Endothelial cell of umbilical vein (primary cell): ENCODE results near the gene HDAC7. TPM values are rescaled to one million over a fixed set of nuclear protein-coding genes. Genes with fewer than 3 reads are reported as not detected.

ENCODE experiments used
- BruUV-seq: library from RNA; stranded (reverse); fragments of 400-500 nt; replicated peaks from 2 replicates; lab custom pipeline; 2021; lab: Mats Ljungman, UMichigan
- CTCF ChIA-PET: fragments of 300-600, 350-600 bp; sonication (Branson Sonifier 250); formaldehyde crosslinking; loops from one replicate; lab custom pipeline; 2021; ENCODE audit warnings: antibody characterized with exemption, inconsistent platforms; lab: Charles Lee
- POLR2A ChIA-PET: fragments of 300-600, 350-600 bp; sonication (Branson Sonifier 250); formaldehyde crosslinking; loops from one replicate; lab custom pipeline; 2021; ENCODE audit warnings: antibody characterized with exemption, inconsistent platforms; lab: Charles Lee
- DNase-seq: peaks from one replicate; pipeline ENCODE4 v3.0.0-alpha.2; 2011; ENCODE audit warnings: low read depth, low spot score
- FAIRE-seq: peaks from 2 replicates; lab custom pipeline; 2011; peaks lifted over from hg19 to GRCh38; lab: Jason Lieb, UNC
- H2AFZ ChIP-seq: 2 replicates; pipeline ENCODE4 v1.6.0; 2012; ENCODE audit warnings: low read depth, low read length, control low read depth, inconsistent platforms
- H3K27ac ChIP-seq: 2 replicates; pipeline ENCODE4 v1.5.1; 2011; ENCODE audit warnings: low read depth, mild to moderate bottlenecking, control low read depth, low read length, moderate library complexity; ENCODE audit not compliant: insufficient read depth
- H3K27me3 ChIP-seq, 2 experiments: 2 replicates each; pipeline versions ENCODE4 v1.6.0 to v1.6.1; 2011; ENCODE audit warnings: low read length in 2 of 2, mixed read lengths in 1 of 2; ENCODE audit not compliant: control insufficient read depth in 2 of 2, insufficient read depth in 2 of 2
- H3K36me3 ChIP-seq, 2 experiments: 2 replicates in 1 of 2; 3 replicates in 1 of 2; pipeline ENCODE4 v1.5.1; 2011; ENCODE audit warnings: low read length in 2 of 2, mild to moderate bottlenecking in 1 of 2, moderate library complexity in 1 of 2; ENCODE audit not compliant: control insufficient read depth in 2 of 2, insufficient read depth in 2 of 2; ENCODE audit errors: extremely low read depth in 1 of 2
- H3K4me1 ChIP-seq: 3 replicates; pipeline ENCODE4 v1.5.1; 2011; ENCODE audit warnings: mild to moderate bottlenecking, low read length; ENCODE audit not compliant: control insufficient read depth, insufficient read depth; ENCODE audit errors: extremely low read depth
- H3K4me2 ChIP-seq: 2 replicates; pipeline ENCODE4 v1.6.1; 2011; ENCODE audit warnings: low read length, control low read depth, mixed read lengths; ENCODE audit not compliant: insufficient read depth
- H3K4me3 ChIP-seq, 3 experiments: fragments of 200-600 bp in 1 of 3; sonication (generic), shearing (Covaris generic) in 1 of 3; replicated peaks in 1 of 3; 2 replicates each; pipeline ENCODE4 v1.5.1; 2011 to 2016; ENCODE audit warnings: control low read depth in 3 of 3, low read length in 3 of 3, mild to moderate bottlenecking in 2 of 3, inconsistent platforms in 1 of 3, low read depth in 1 of 3, moderate library complexity in 1 of 3; ENCODE audit not compliant: insufficient read depth in 1 of 3
- H3K79me2 ChIP-seq: 2 replicates; pipeline ENCODE4 v1.6.0; 2012; ENCODE audit warnings: low read length, inconsistent platforms; ENCODE audit not compliant: control insufficient read depth, insufficient read depth
- H3K9ac ChIP-seq: replicated peaks from 2 replicates; pipeline ENCODE3; 2011; ENCODE audit warnings: low read length, control low read depth; ENCODE audit not compliant: insufficient read depth; ENCODE audit errors: extremely low read depth
- H3K9me1 ChIP-seq: replicated peaks from 3 replicates; pipeline ENCODE4 v1.6.0; 2011; ENCODE audit warnings: mild to moderate bottlenecking, low read length; ENCODE audit not compliant: control insufficient read depth, insufficient read depth; ENCODE audit errors: extremely low read depth
- H3K9me3 ChIP-seq: replicated peaks from 2 replicates; pipeline ENCODE4 v1.5.1; 2012; ENCODE audit warnings: low read length, inconsistent platforms; ENCODE audit not compliant: control insufficient read depth, insufficient read depth
- H4K20me1 ChIP-seq: replicated peaks from 2 replicates; pipeline ENCODE3; 2011; ENCODE audit warnings: mild to moderate bottlenecking, low read length; ENCODE audit not compliant: control insufficient read depth, insufficient read depth; ENCODE audit errors: extremely low read depth
- EZH2 ChIP-seq: IDR thresholded peaks from 2 replicates; pipeline ENCODE4 v1.6.1; 2012; ENCODE audit warnings: borderline replicate concordance, low read depth, mild to moderate bottlenecking, moderate library complexity, low read length, inconsistent platforms; ENCODE audit not compliant: severe bottlenecking
- FOS ChIP-seq: IDR thresholded peaks from 2 replicates; pipeline ENCODE4 v1.6.1; 2011; ENCODE audit warnings: mild to moderate bottlenecking, low read length, moderate library complexity, borderline replicate concordance; ENCODE audit not compliant: insufficient read depth
- GATA2 ChIP-seq: IDR thresholded peaks from 2 replicates; pipeline ENCODE4 v1.7.0; 2011; ENCODE audit warnings: low read depth, mild to moderate bottlenecking, moderate library complexity, mixed read lengths, low read length; ENCODE audit not compliant: insufficient read length, insufficient read depth
- JUN ChIP-seq: IDR thresholded peaks from 2 replicates; pipeline ENCODE4 v1.6.1; 2011; ENCODE audit warnings: borderline replicate concordance, low read depth; ENCODE audit not compliant: insufficient read length, insufficient read depth
- MYC ChIP-seq: IDR thresholded peaks from one replicate; pipeline ENCODE4 v1.6.1; 2011; ENCODE audit warnings: mild to moderate bottlenecking, low read depth, low read length
- POLR2A ChIP-seq: IDR thresholded peaks from 2 replicates; pipeline ENCODE4 v1.6.1; 2012; ENCODE audit warnings: low read depth, mild to moderate bottlenecking, control low read depth, low read length
- POLR2AphosphoS5 ChIP-seq: IDR thresholded peaks from 2 replicates; pipeline ENCODE4 v1.6.1; 2012; ENCODE audit warnings: low read depth, mild to moderate bottlenecking, control low read depth, low read length, moderate library complexity; ENCODE audit not compliant: insufficient read depth
- dilution Hi-C: fragments of 300-500 bp; cut with MboI; formaldehyde crosslinking; loops from one replicate; pipeline ENCODE4 v1.15.0; 2019; ENCODE audit warnings: low sequenced_read_pairs; ENCODE audit not compliant: extremely low pct_ligation_motif_present
- intact Hi-C: fragments of 100-400 bp; cut with micrococcal nuclease; formaldehyde crosslinking; loops from one replicate; pipeline ENCODE4 v1.10.0; 2022
- polyA plus RNA-seq, 4 experiments: library from polyadenylated mRNA; depleted of rRNA in 3 of 4; stranded (reverse) in 3 of 4; unstranded in 1 of 4; fragments of >200 nt; gene quantifications; 2 replicates each; pipeline versions ENCODE4 v1.2.1 to v1.2.3, GENCODE V29; 2011 to 2012; ENCODE audit warnings: missing spikeins in 1 of 4
- total RNA-seq: library from RNA; stranded (reverse); gene quantifications from 2 replicates; pipeline ENCODE4 v1.2.3, GENCODE V29; 2021
- TF ChIP-seq, protein P1 (sequence below), 2 donors: IDR thresholded peaks; 1 replicate in 1 of 2; 2 replicates in 1 of 2; pipeline ENCODE4 v1.5.1; 2011; ENCODE audit warnings: low read length in 2 of 2, mild to moderate bottlenecking in 2 of 2, moderate library complexity in 2 of 2, control low read depth in 1 of 2, inconsistent platforms in 1 of 2, low read depth in 1 of 2; ENCODE audit not compliant: insufficient read depth in 1 of 2; ENCODE audit errors: extremely low read depth in 1 of 2
- TF ChIP-seq, protein P2 (sequence below): IDR thresholded peaks from 2 replicates; pipeline ENCODE4 v1.6.1; 2011; ENCODE audit not compliant: insufficient read depth, insufficient read length

HDAC7 gene
- total and polyA plus RNA-seq, 2 donors (not counting 3 experiments of a cell fraction or from before 2014, with no cell fraction given), result 119 to 249 TPM

DNA sequence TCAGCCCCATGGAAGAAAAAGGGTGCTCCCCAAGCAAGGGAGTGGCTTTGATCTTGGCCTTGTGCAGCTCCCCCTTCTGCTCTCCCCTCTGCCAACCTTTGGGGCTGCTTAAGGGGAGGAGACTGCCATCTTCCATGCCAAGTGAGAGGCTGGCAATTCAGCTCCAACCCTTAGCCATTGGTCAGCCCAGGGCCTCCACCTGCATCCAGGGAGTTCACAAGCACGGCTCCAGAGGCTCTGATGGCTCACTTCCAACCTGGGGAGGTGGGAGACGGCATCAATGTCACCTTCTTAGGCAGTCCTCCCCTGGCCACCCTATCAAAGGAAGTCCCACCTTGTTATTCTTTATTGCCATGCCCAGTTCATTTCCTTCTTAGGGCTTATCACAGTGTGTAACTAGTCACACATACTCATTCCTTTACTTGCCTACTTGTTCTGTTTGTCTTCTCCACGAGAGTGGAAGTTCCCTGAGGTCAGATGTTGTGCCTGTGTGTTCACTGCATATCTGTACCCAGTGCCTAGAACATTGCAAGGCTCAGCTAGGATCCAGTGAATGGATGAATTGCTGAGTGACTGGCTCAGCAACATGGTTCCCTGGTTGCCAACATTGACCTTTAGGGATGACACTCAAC is 5.0 kb downstream of the HDAC7 start:
- no peak for FAIRE-seq
- dilution Hi-C loops (no loop called here), intact Hi-C loops (loop anchor here (5.0 kb wide), 2 partner anchors 32 to 1442 kb away; partner anchors contain the start of gene SLC38A2)
- peak overlapping the region; percentile 12 for H3K4me2 ChIP-seq
- BruUV-seq, result no TSS peak
- H3K79me2 ChIP-seq, result peaks cover 99% of the 10 kb centered on the region
- ChIA-PET CTCF (interaction anchor here (3.5 to 12.5 kb wide), 2 partner anchors 12 to 23 kb away, joined by 22 to 229 read pairs; no protein-coding TSS in a partner anchor), POLR2A (no interaction called here)
- no peak for DNase-seq
- TF ChIP-seq POLR2AphosphoS5, result no peak
- no peak for TF ChIP-seq POLR2A
- TF ChIP-seq, protein P1, sequence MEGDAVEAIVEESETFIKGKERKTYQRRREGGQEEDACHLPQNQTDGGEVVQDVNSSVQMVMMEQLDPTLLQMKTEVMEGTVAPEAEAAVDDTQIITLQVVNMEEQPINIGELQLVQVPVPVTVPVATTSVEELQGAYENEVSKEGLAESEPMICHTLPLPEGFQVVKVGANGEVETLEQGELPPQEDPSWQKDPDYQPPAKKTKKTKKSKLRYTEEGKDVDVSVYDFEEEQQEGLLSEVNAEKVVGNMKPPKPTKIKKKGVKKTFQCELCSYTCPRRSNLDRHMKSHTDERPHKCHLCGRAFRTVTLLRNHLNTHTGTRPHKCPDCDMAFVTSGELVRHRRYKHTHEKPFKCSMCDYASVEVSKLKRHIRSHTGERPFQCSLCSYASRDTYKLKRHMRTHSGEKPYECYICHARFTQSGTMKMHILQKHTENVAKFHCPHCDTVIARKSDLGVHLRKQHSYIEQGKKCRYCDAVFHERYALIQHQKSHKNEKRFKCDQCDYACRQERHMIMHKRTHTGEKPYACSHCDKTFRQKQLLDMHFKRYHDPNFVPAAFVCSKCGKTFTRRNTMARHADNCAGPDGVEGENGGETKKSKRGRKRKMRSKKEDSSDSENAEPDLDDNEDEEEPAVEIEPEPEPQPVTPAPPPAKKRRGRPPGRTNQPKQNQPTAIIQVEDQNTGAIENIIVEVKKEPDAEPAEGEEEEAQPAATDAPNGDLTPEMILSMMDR (IDR thresholded peaks at IDR 0.05; ENCODE audit: extremely low read depth in 1 of 2, insufficient read depth in 1 of 2, low read depth in 1 of 2, low read length in 2 of 2), result no peak
- TF ChIP-seq JUN, result no peak
- no peak for TF ChIP-seq MYC
- no peak for TF ChIP-seq GATA2
- TF ChIP-seq FOS, result no peak
- no peak for TF ChIP-seq EZH2
- TF ChIP-seq, protein P2, sequence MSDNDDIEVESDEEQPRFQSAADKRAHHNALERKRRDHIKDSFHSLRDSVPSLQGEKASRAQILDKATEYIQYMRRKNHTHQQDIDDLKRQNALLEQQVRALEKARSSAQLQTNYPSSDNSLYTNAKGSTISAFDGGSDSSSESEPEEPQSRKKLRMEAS, result no peak
- H3K9ac ChIP-seq, result no peak overlapping the region
- H3K36me3 ChIP-seq, result peaks cover 4 to 10% of the 10 kb centered on the region in 2 experiments
- no peaks in the 10 kb centered on the region for H3K9me1 ChIP-seq
- no peak overlapping the region for H2AFZ ChIP-seq
- no peaks in the 10 kb centered on the region for H4K20me1 ChIP-seq
- peaks cover 81% of the 10 kb centered on the region for H3K4me1 ChIP-seq
- peak overlapping the region; percentile 76 for H3K27ac ChIP-seq
- H3K4me3 ChIP-seq, result no peak overlapping the region
- no peaks in the 10 kb centered on the region for H3K9me3 ChIP-seq
- H3K27me3 ChIP-seq, result no peaks in the 10 kb centered on the region
